Mesodermal cell (in vitro differentiated cells): ENCODE results near the gene CST9L.

Experiments used
- H3K27ac ChIP-seq: 2 replicates; pipeline ENCODE4 v1.7.0; 2013; ENCODE audit warnings: mild to moderate bottlenecking, low read depth, low read length, moderate library complexity; ENCODE audit not compliant: severe bottlenecking
- H3K36me3 ChIP-seq: 2 replicates; pipeline ENCODE4 v1.7.1; 2013; ENCODE audit warnings: mild to moderate bottlenecking, low read length, moderate library complexity; ENCODE audit not compliant: control insufficient read depth, insufficient read depth
- H3K4me1 ChIP-seq: one replicate; pipeline ENCODE4 v1.7.1; 2013; ENCODE audit warnings: mild to moderate bottlenecking, low read length; ENCODE audit not compliant: insufficient read depth, control insufficient read depth, poor library complexity, severe bottlenecking
- H3K4me3 ChIP-seq: 2 replicates; pipeline ENCODE4 v1.7.0; 2013; ENCODE audit warnings: low read length, control low read depth, mild to moderate bottlenecking; ENCODE audit not compliant: insufficient read depth, poor library complexity, severe bottlenecking; ENCODE audit errors: extremely low read depth
- H3K9me3 ChIP-seq: 2 replicates; pipeline ENCODE4 v1.7.1; 2013; ENCODE audit warnings: mild to moderate bottlenecking, low read length, moderate library complexity; ENCODE audit not compliant: control insufficient read depth
- WGBS, 2 experiments: methylation state at CpG; one replicate each; pipeline ENCODE4 v1.1.5; 2013; ENCODE audit warnings: missing lambda C conversion rate in 2 of 2; ENCODE audit not compliant: insufficient coverage in 2 of 2; 5-methylcytosine and 5-hydroxymethylcytosine counted together

The CST9L gene

GRCh38 chr20:23530937-23531567 lies 37.2 kb downstream of the CST9L start:
- Histone ChIP-seq H3K4me1 (no peaks in the 10 kb centered on the region), H3K4me3 (no peak overlapping the region), H3K9me3 (peaks cover 9% of the 10 kb centered on the region), H3K36me3 (no peaks in the 10 kb centered on the region), H3K27ac (no peak overlapping the region)
- 70 to 86% methylated on average over 1 of the region's 1 CpG for WGBS, 2 experiments

- no peaks in the 10 kb centered on the region for H3K4me1 ChIP-seq
- WGBS, 2 experiments, result 63 to 75% methylated on average over 1 of the region's 1 CpG
- no peak overlapping the region for H3K27ac ChIP-seq
- H3K9me3 ChIP-seq, result peaks cover 9% of the 10 kb centered on the region
- no peaks in the 10 kb centered on the region for H3K36me3 ChIP-seq
- no peak overlapping the region for H3K4me3 ChIP-seq
These were observed 39.3 kb downstream of the CST9L start for GRCh38 chr20:23528867-23529431.

GRCh38 chr20:23526850-23527249 lies 41.4 kb downstream of the CST9L start:
- Histone ChIP-seq H3K4me1 (no peaks in the 10 kb centered on the region), H3K36me3 (no peaks in the 10 kb centered on the region), H3K4me3 (no peak overlapping the region), H3K27ac (no peak overlapping the region), H3K9me3 (peaks cover 9% of the 10 kb centered on the region)
- WGBS, 2 experiments, result no CpG with 5 or more reads among the region's 1 CpG

- Histone ChIP-seq H3K9me3 (peaks cover 9% of the 10 kb centered on the region), H3K36me3 (no peaks in the 10 kb centered on the region), H3K4me3 (no peak overlapping the region), H3K4me1 (no peaks in the 10 kb centered on the region), H3K27ac (no peak overlapping the region)
- WGBS, 2 experiments, result 92 to 97% methylated on average over 6 to 8 of the region's 10 CpGs
These were observed 44.1 kb downstream of the CST9L start for GRCh38 chr20:23524146-23524545.

GRCh38 chr20:23520185-23520584 lies 48.1 kb downstream of the CST9L start:
- whole genome bisulfite sequencing, 2 experiments, result 40 to 69% methylated on average over 1 to 2 of the region's 2 CpGs
- no peak overlapping the region for H3K4me3 ChIP-seq

GRCh38 chr20:23519556-23519955 lies 48.7 kb downstream of the CST9L start:
- Histone ChIP-seq H3K9me3 (no peaks in the 10 kb centered on the region), H3K27ac (no peak overlapping the region), H3K36me3 (no peaks in the 10 kb centered on the region), H3K4me1 (no peaks in the 10 kb centered on the region), H3K4me3 (no peak overlapping the region)
- WGBS, 2 experiments, result 85 to 100% methylated on average over 3 to 4 of the region's 6 CpGs

More at GRCh38 chr20:23520185-23520584, 48.1 kb downstream of the CST9L start:
- Histone ChIP-seq H3K9me3 (no peaks in the 10 kb centered on the region), H3K36me3 (no peaks in the 10 kb centered on the region), H3K27ac (no peak overlapping the region), H3K4me1 (no peaks in the 10 kb centered on the region)

GRCh38 chr20:23517719-23518118 lies 50.6 kb downstream of the CST9L start:
- H3K27ac ChIP-seq, result no peak overlapping the region
- no peaks in the 10 kb centered on the region for H3K9me3 ChIP-seq
- H3K4me1 ChIP-seq, result no peaks in the 10 kb centered on the region
- no peaks in the 10 kb centered on the region for H3K36me3 ChIP-seq
- no peak overlapping the region for H3K4me3 ChIP-seq
- 93 to 96% methylated on average over 2 to 3 of the region's 4 CpGs for WGBS, 2 experiments

GRCh38 chr20:23515250-23515939 lies 52.9 kb downstream of the CST9L start:
- H3K4me1 ChIP-seq, result no peaks in the 10 kb centered on the region
- H3K9me3 ChIP-seq, result no peaks in the 10 kb centered on the region
- H3K4me3 ChIP-seq, result no peak overlapping the region
- no peak overlapping the region for H3K27ac ChIP-seq
- WGBS, 2 experiments, result no CpG with 5 or more reads among the region's 5 CpGs
- no peaks in the 10 kb centered on the region for H3K36me3 ChIP-seq

- no peak overlapping the region for H3K4me3 ChIP-seq
- H3K9me3 ChIP-seq, result no peaks in the 10 kb centered on the region
- WGBS, 2 experiments, result no CpG with 5 or more reads among the region's 1 CpG
- H3K36me3 ChIP-seq, result no peaks in the 10 kb centered on the region
- H3K27ac ChIP-seq, result no peak overlapping the region
- no peaks in the 10 kb centered on the region for H3K4me1 ChIP-seq
These were observed 53.4 kb downstream of the CST9L start for GRCh38 chr20:23514848-23515247.
